Measurements from ENCODE around the gene DHTKD1.

The DHTKD1 gene

GRCh38 chr10:12068449-12069269 is at the start of gene DHTKD1:
Gene DHTKD1, plus strand, starts transcription at chr10:12068954. Its CDS starts 80 bp downstream, at chr10:12069034.
- peak; percentile 99 for DNase-seq (ENCODE audit: low spot score)

GRCh38 chr10:12019283-12019971 is 49.3 kb upstream of the DHTKD1 start:
- DNase-seq (ENCODE audit: low spot score): no peak

GRCh38 chr10:12020574-12020973 is 48.2 kb upstream of the DHTKD1 start:
- no peak for DNase-seq (ENCODE audit: low spot score)

- DNase-seq (ENCODE audit: low spot score): no peak
Observed at GRCh38 chr10:12022580-12023257, 46.0 kb upstream of the DHTKD1 start.

- no peak for DNase-seq (ENCODE audit: low spot score)
Observed at GRCh38 chr10:12025591-12025990, 43.2 kb upstream of the DHTKD1 start.

GRCh38 chr10:12027539-12027938 is 41.2 kb upstream of the DHTKD1 start:
- no peak for DNase-seq (ENCODE audit: low spot score)

- no peak for DNase-seq (ENCODE audit: low spot score)
Observed at GRCh38 chr10:12031404-12031803, 37.4 kb upstream of the DHTKD1 start.

- no peak for DNase-seq (ENCODE audit: low spot score)
Observed at GRCh38 chr10:12036073-12036655, 32.6 kb upstream of the DHTKD1 start.

- peak; percentile 8 for DNase-seq (ENCODE audit: low spot score)
Observed at GRCh38 chr10:12041766-12042408, 26.9 kb upstream of the DHTKD1 start.

GRCh38 chr10:12042409-12042796 is 26.4 kb upstream of the DHTKD1 start:
- no peak for DNase-seq (ENCODE audit: low spot score)

- peak; percentile 99 for DNase-seq (ENCODE audit: low spot score)
Observed at GRCh38 chr10:12042797-12043651, 25.7 kb upstream of the DHTKD1 start, which contains the start of gene UPF2. Gene UPF2, minus strand, starts transcription at chr10:12042809. Its CDS starts 7,386 bp downstream, at chr10:12035423.

- DNase-seq (ENCODE audit: low spot score): no peak
Observed at GRCh38 chr10:12045596-12045995, 23.2 kb upstream of the DHTKD1 start.

- DNase-seq (ENCODE audit: low spot score): no peak
Observed at GRCh38 chr10:12048547-12048946, 20.2 kb upstream of the DHTKD1 start.

GRCh38 chr10:12050528-12050927 is 18.2 kb upstream of the DHTKD1 start:
- DNase-seq (ENCODE audit: low spot score): no peak

- no peak for DNase-seq (ENCODE audit: low spot score)
Observed at GRCh38 chr10:12051241-12051640, 17.5 kb upstream of the DHTKD1 start.

GRCh38 chr10:12055732-12056131 is 13.0 kb upstream of the DHTKD1 start:
- no peak for DNase-seq (ENCODE audit: low spot score)

GRCh38 chr10:12056748-12057147 is 12.0 kb upstream of the DHTKD1 start:
- DNase-seq (ENCODE audit: low spot score): no peak

GRCh38 chr10:12061124-12061523 is 7.6 kb upstream of the DHTKD1 start:
- no peak for DNase-seq (ENCODE audit: low spot score)

GRCh38 chr10:12062754-12063482 is 5.8 kb upstream of the DHTKD1 start:
- no peak for DNase-seq (ENCODE audit: low spot score)

GRCh38 chr10:12063483-12063818 is 5.3 kb upstream of the DHTKD1 start:
- DNase-seq (ENCODE audit: low spot score): no peak
